GM23338 (cell line): ENCODE results near the gene TIMM44. TPM values are rescaled to one million over a fixed set of nuclear protein-coding genes. Genes with fewer than 3 reads are reported as not detected.

Experiments used
- ATAC-seq: fragments of 200-7000 bp; cut with Tn5 transposase; 3 replicates; pipeline ENCODE4 v1.9.1; 2020
- DNase-seq: peaks from one replicate; pipeline ENCODE4 v3.0.0-alpha.2; 2015; ENCODE audit warnings: low spot score
- H2AFZ ChIP-seq: fragments of 200-600 bp; sonication (generic); 2 replicates; pipeline ENCODE4 v1.8.0; 2016; ENCODE audit warnings: antibody characterized with exemption, mild to moderate bottlenecking, moderate library complexity
- H3F3A ChIP-seq: fragments of 200-600 bp; sonication (generic); replicated peaks from 2 replicates; pipeline ENCODE4 v1.8.0; 2017; ENCODE audit warnings: antibody characterized with exemption, mixed run types, low read depth
- H3K27ac ChIP-seq: fragments of 200-600 bp; sonication (generic); 2 replicates; pipeline ENCODE4 v1.6.1; 2016; ENCODE audit warnings: low read depth
- H3K27me3 ChIP-seq: fragments of 200-600 bp; sonication (generic); 2 replicates; pipeline ENCODE4 v1.8.0; 2016; ENCODE audit warnings: mild to moderate bottlenecking, mixed run types, moderate library complexity; ENCODE audit not compliant: insufficient read depth
- H3K36me3 ChIP-seq: fragments of 200-600 bp; sonication (generic); 2 replicates; pipeline ENCODE4 v1.8.0; 2016; ENCODE audit warnings: mild to moderate bottlenecking; ENCODE audit not compliant: insufficient read depth
- H3K4me1 ChIP-seq: fragments of 200-600 bp; sonication (generic); 2 replicates; pipeline ENCODE4 v1.8.0; 2016; ENCODE audit warnings: mild to moderate bottlenecking, moderate library complexity; ENCODE audit not compliant: insufficient read depth
- H3K4me2 ChIP-seq: fragments of 200-600 bp; sonication (generic); 2 replicates; pipeline ENCODE4 v1.7.1; 2017; ENCODE audit warnings: mixed run types
- H3K4me3 ChIP-seq: fragments of 200-600 bp; sonication (generic); 2 replicates; pipeline ENCODE4 v1.6.1; 2016; ENCODE audit warnings: mixed run types
- H3K79me2 ChIP-seq: fragments of 200-600 bp; sonication (generic); replicated peaks from 2 replicates; pipeline ENCODE4 v1.8.0; 2017; ENCODE audit warnings: mild to moderate bottlenecking; ENCODE audit not compliant: insufficient read depth
- H3K9me2 ChIP-seq: fragments of 200-600 bp; sonication (generic); 2 replicates; pipeline ENCODE4 v1.8.0; 2017; ENCODE audit not compliant: insufficient read depth
- H4K20me1 ChIP-seq: fragments of 200-600 bp; sonication (generic); replicated peaks from 2 replicates; pipeline ENCODE4 v1.8.0; 2017; ENCODE audit warnings: mild to moderate bottlenecking; ENCODE audit not compliant: insufficient read depth
- H3K27ac Mint-ChIP-seq: 2 replicates; pipeline ENCODE4 v1.8.0; 2020; ENCODE audit warnings: inconsistent platforms, mild to moderate bottlenecking, moderate library complexity, mixed read lengths
- H3K27me3 Mint-ChIP-seq: 3 replicates; pipeline ENCODE4 v1.8.0; 2022; ENCODE audit warnings: low read depth, mild to moderate bottlenecking, moderate library complexity, mixed read lengths, inconsistent platforms; ENCODE audit not compliant: insufficient read depth, poor library complexity
- H3K36me3 Mint-ChIP-seq: 3 replicates; pipeline ENCODE4 v1.8.0; 2021; ENCODE audit warnings: low read depth, mild to moderate bottlenecking, inconsistent platforms, moderate library complexity, mixed read lengths
- H3K4me1 Mint-ChIP-seq: 3 replicates; pipeline ENCODE4 v1.8.0; 2020; ENCODE audit warnings: mild to moderate bottlenecking, inconsistent platforms, mixed read lengths
- H3K4me3 Mint-ChIP-seq: 3 replicates; pipeline ENCODE4 v1.8.0; 2021; ENCODE audit warnings: moderate library complexity, mild to moderate bottlenecking, inconsistent platforms, mixed read lengths
- H3K9me3 Mint-ChIP-seq: 3 replicates; pipeline ENCODE4 v1.8.0; 2020; ENCODE audit warnings: moderate library complexity, mild to moderate bottlenecking, inconsistent platforms, mixed read lengths
- EZH2 ChIP-seq: fragments of 200-600 bp; sonication (generic); IDR thresholded peaks from one replicate; pipeline ENCODE4 v1.8.0; 2017; ENCODE audit warnings: antibody characterized with exemption, mild to moderate bottlenecking, low read depth; ENCODE audit not compliant: unreplicated experiment
- EZH2phosphoT487 ChIP-seq: fragments of 200-600 bp; sonication (generic); IDR thresholded peaks from one replicate; pipeline ENCODE4 v1.8.1; 2018; ENCODE audit warnings: antibody characterized with exemption; ENCODE audit not compliant: unreplicated experiment
- JUNB ChIP-seq: IDR thresholded peaks from one replicate; pipeline ENCODE4 v1.6.1; 2016; ENCODE audit warnings: antibody characterized with exemption; ENCODE audit not compliant: unreplicated experiment
- NANOG ChIP-seq: IDR thresholded peaks from 2 replicates; pipeline ENCODE4 v1.6.1; 2016; ENCODE audit warnings: antibody characterized with exemption, borderline replicate concordance
- POLR2AphosphoS5 ChIP-seq: IDR thresholded peaks from 2 replicates; pipeline ENCODE4 v1.6.1; 2016; ENCODE audit warnings: antibody characterized with exemption, low read depth
- REST ChIP-seq: IDR thresholded peaks from one replicate; pipeline ENCODE4 v1.6.1; 2018; ENCODE audit warnings: antibody characterized with exemption; ENCODE audit not compliant: unreplicated experiment
- STAT1 ChIP-seq: IDR thresholded peaks from one replicate; pipeline ENCODE4 v1.6.1; 2016; ENCODE audit warnings: antibody characterized with exemption; ENCODE audit not compliant: unreplicated experiment
- ZNF114 ChIP-seq: fragments of 250-450 bp; sonication (Bioruptor Pico); IDR thresholded peaks from 2 replicates; pipeline ENCODE4 v1.5.0; 2020; ENCODE audit warnings: mild to moderate bottlenecking, moderate library complexity
- polyA plus RNA-seq: library from polyadenylated mRNA; unstranded; fragments of >200 nt; fragmentation: Nextera tagmentation; extraction: Ambion mirVana; gene quantifications from 2 replicates; pipeline ENCODE4 v1.2.1, GENCODE V29; 2016
- total RNA-seq: library from RNA; depleted of rRNA; stranded (reverse); fragments of >200 nt; shearing (Covaris generic); gene quantifications from 2 replicates; pipeline ENCODE4 v1.2.3, GENCODE V29; 2014
- TF ChIP-seq, protein P1 (sequence below): fragments of 250-450 bp; sonication (Bioruptor Pico); IDR thresholded peaks from 2 replicates; pipeline ENCODE4 v1.5.0; 2020; ENCODE audit warnings: mild to moderate bottlenecking, moderate library complexity

TIMM44 gene
- total and polyA plus RNA-seq, 2 experiments from 2014 or later, result 125 to 128 TPM

- DNase-seq (no peak), ATAC-seq (no peak)
- Histone ChIP-seq H3K4me1 (no peaks in the 10 kb centered on the region), H3K4me3 (no peak overlapping the region), H4K20me1 (peaks cover 23% of the 10 kb centered on the region), H3K4me2 (no peak overlapping the region), H3K79me2 (peaks cover 18% of the 10 kb centered on the region), H2AFZ (no peak overlapping the region), H3K27me3 (no peaks in the 10 kb centered on the region), H3K27ac (no peak overlapping the region), H3K36me3 (peaks cover 17% of the 10 kb centered on the region), H3F3A (peaks cover 13% of the 10 kb centered on the region; the same call in 1 of the 2 replicates), H3K9me2 (no peaks in the 10 kb centered on the region)
- TF ChIP-seq POLR2AphosphoS5, result no peak
- H3K4me1 Mint-ChIP-seq, result no peaks in the 10 kb centered on the region
- no peak overlapping the region for H3K27ac Mint-ChIP-seq
- H3K9me3 Mint-ChIP-seq, result no peaks in the 10 kb centered on the region
- peaks cover 11% of the 10 kb centered on the region for H3K27me3 Mint-ChIP-seq
- no peak overlapping the region for H3K4me3 Mint-ChIP-seq
- H3K36me3 Mint-ChIP-seq, result peaks cover 67% of the 10 kb centered on the region
Observed at GRCh38 chr19:7977723-7978040, 34.2 kb upstream of the TIMM44 start.

DNA sequence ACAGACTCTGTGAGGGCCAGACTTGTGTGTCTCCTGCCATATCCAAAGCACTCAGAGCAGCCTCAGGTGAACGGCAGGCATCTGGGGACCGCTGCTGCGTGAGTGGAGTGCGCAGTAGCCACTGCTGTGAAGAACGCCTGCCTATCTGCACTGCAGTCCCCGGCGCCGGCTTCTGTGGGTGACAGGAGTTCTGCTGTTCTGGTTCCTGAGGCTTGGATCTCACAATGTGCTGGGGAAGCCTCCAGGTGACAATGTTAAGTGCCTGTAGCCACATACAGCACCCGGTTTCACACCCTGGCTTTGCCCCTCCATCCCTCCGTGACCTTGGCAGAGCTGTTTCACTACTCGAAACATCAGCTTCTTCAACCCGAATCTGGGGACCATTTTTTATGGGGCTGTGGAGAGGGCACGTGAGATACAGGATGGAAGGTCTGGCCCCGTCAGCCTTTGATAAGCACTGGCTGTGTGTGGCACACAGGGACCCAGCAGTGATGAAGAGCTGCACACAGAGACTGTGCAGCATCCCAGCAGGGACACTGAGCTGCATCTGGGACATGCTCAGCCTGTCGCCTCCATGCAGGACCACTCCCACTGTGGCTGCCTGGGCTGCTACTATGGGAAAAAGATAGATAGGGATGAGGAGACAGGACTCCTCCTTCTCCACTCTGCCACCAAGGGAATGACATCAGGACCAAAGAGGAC is 33.7 kb upstream of the TIMM44 start:
- TF ChIP-seq, protein P1, sequence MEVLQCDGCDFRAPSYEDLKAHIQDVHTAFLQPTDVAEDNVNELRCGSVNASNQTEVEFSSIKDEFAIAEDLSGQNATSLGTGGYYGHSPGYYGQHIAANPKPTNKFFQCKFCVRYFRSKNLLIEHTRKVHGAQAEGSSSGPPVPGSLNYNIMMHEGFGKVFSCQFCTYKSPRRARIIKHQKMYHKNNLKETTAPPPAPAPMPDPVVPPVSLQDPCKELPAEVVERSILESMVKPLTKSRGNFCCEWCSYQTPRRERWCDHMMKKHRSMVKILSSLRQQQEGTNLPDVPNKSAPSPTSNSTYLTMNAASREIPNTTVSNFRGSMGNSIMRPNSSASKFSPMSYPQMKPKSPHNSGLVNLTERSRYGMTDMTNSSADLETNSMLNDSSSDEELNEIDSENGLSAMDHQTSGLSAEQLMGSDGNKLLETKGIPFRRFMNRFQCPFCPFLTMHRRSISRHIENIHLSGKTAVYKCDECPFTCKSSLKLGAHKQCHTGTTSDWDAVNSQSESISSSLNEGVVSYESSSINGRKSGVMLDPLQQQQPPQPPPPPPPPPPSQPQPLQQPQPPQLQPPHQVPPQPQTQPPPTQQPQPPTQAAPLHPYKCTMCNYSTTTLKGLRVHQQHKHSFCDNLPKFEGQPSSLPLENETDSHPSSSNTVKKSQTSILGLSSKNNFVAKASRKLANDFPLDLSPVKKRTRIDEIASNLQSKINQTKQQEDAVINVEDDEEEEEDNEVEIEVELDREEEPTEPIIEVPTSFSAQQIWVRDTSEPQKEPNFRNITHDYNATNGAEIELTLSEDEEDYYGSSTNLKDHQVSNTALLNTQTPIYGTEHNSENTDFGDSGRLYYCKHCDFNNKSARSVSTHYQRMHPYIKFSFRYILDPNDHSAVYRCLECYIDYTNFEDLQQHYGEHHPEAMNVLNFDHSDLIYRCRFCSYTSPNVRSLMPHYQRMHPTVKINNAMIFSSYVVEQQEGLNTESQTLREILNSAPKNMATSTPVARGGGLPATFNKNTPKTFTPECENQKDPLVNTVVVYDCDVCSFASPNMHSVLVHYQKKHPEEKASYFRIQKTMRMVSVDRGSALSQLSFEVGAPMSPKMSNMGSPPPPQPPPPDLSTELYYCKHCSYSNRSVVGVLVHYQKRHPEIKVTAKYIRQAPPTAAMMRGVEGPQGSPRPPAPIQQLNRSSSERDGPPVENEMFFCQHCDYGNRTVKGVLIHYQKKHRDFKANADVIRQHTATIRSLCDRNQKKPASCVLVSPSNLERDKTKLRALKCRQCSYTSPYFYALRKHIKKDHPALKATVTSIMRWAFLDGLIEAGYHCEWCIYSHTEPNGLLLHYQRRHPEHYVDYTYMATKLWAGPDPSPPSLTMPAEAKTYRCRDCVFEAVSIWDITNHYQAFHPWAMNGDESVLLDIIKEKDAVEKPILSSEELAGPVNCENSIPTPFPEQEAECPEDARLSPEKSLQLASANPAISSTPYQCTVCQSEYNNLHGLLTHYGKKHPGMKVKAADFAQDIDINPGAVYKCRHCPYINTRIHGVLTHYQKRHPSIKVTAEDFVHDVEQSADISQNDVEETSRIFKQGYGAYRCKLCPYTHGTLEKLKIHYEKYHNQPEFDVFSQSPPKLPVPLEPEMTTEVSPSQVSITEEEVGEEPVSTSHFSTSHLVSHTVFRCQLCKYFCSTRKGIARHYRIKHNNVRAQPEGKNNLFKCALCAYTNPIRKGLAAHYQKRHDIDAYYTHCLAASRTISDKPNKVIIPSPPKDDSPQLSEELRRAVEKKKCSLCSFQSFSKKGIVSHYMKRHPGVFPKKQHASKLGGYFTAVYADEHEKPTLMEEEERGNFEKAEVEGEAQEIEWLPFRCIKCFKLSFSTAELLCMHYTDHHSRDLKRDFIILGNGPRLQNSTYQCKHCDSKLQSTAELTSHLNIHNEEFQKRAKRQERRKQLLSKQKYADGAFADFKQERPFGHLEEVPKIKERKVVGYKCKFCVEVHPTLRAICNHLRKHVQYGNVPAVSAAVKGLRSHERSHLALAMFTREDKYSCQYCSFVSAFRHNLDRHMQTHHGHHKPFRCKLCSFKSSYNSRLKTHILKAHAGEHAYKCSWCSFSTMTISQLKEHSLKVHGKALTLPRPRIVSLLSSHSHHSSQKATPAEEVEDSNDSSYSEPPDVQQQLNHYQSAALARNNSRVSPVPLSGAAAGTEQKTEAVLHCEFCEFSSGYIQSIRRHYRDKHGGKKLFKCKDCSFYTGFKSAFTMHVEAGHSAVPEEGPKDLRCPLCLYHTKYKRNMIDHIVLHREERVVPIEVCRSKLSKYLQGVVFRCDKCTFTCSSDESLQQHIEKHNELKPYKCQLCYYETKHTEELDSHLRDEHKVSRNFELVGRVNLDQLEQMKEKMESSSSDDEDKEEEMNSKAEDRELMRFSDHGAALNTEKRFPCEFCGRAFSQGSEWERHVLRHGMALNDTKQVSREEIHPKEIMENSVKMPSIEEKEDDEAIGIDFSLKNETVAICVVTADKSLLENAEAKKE (CRISPR knock-in tag), result no peak
- TF ChIP-seq NANOG (no peak), POLR2AphosphoS5 (no peak), STAT1 (no peak), EZH2phosphoT487 (no peak), EZH2 (no peak), JUNB (no peak), ZNF114 (CRISPR knock-in tag) (no peak), REST (no peak)
- H3K4me2 ChIP-seq, result no peak overlapping the region
- H3K9me2 ChIP-seq, result no peaks in the 10 kb centered on the region
- H2AFZ ChIP-seq, result no peak overlapping the region
- no peak overlapping the region for H3K27ac ChIP-seq
- H3F3A ChIP-seq, result peaks cover 14% of the 10 kb centered on the region
- H3K9me3 Mint-ChIP-seq, result no peaks in the 10 kb centered on the region
- H3K36me3 Mint-ChIP-seq, result peaks cover 68% of the 10 kb centered on the region
- peaks cover 13% of the 10 kb centered on the region for H3K79me2 ChIP-seq
- no peak overlapping the region for H3K4me3 Mint-ChIP-seq
- H3K36me3 ChIP-seq, result peaks cover 14% of the 10 kb centered on the region; the same call in 1 of the 2 replicates
- H3K27ac Mint-ChIP-seq, result no peak overlapping the region
- H3K4me1 ChIP-seq, result no peaks in the 10 kb centered on the region
- peaks cover 11% of the 10 kb centered on the region for H3K27me3 Mint-ChIP-seq
- H3K4me3 ChIP-seq, result no peak overlapping the region
- H3K4me1 Mint-ChIP-seq, result no peaks in the 10 kb centered on the region
- peaks cover 23% of the 10 kb centered on the region for H4K20me1 ChIP-seq
- DNase-seq, result no peak
- no peaks in the 10 kb centered on the region for H3K27me3 ChIP-seq
- no peak for ATAC-seq
